ENCODE measurements around the gene GPRC5D. TPM values are rescaled to one million over a fixed set of nuclear protein-coding genes. Genes with fewer than 3 reads are reported as not detected.

Gene GPRC5D
- total RNA-seq, 3 donors from 2014 or later, result not detected

- TF ChIP-seq POLR2A (IDR thresholded peaks at IDR 0.05) (no peak), POLR2AphosphoS5 (IDR thresholded peaks at IDR 0.05) (no peak)
- TF ChIP-seq, protein P1, sequence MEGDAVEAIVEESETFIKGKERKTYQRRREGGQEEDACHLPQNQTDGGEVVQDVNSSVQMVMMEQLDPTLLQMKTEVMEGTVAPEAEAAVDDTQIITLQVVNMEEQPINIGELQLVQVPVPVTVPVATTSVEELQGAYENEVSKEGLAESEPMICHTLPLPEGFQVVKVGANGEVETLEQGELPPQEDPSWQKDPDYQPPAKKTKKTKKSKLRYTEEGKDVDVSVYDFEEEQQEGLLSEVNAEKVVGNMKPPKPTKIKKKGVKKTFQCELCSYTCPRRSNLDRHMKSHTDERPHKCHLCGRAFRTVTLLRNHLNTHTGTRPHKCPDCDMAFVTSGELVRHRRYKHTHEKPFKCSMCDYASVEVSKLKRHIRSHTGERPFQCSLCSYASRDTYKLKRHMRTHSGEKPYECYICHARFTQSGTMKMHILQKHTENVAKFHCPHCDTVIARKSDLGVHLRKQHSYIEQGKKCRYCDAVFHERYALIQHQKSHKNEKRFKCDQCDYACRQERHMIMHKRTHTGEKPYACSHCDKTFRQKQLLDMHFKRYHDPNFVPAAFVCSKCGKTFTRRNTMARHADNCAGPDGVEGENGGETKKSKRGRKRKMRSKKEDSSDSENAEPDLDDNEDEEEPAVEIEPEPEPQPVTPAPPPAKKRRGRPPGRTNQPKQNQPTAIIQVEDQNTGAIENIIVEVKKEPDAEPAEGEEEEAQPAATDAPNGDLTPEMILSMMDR (IDR thresholded peaks at IDR 0.05), result no peak
- no peaks in the 10 kb centered on the region for H3K36me3 ChIP-seq
- H3K27me3 ChIP-seq, result no peaks in the 10 kb centered on the region
- no peak for DNase-seq (ENCODE audit: low spot score in 2 of 2)
- no peaks in the 10 kb centered on the region for H3K9me3 ChIP-seq
- no peak overlapping the region for H3K4me3 ChIP-seq
- no peaks in the 10 kb centered on the region for H3K4me1 ChIP-seq
- H3K27ac ChIP-seq, result no peak overlapping the region
- intact Hi-C loops (cut with DNase I; ENCODE audit: low total_unique reads), result no loop called here
These were observed 27.8 kb downstream of the GPRC5D start for GRCh38 chr12:12924169-12924568.

DNA sequence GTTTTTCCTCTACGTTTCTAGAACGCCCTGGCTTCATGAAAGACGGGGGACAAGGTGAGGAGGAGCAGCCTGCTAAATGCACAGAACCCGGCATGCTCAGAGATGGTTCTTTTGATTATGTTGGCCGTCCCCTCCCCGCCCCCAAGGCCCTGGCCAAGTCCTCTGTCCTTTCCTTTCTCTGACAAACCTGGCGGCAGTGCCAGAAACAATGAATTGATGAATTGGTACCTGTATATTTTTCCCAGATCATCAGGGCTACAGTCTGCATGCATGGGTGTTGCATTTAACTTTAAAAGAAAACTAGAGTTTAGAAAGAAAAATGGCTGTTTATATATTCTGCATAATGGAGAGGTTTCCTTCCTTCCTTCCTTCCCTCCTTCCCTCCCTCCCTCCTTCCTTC is 29.0 kb downstream of the GPRC5D start:
- TF ChIP-seq POLR2A (IDR thresholded peaks at IDR 0.05), result no peak
- TF ChIP-seq POLR2AphosphoS5 (IDR thresholded peaks at IDR 0.05), result no peak
- TF ChIP-seq, protein P1 (IDR thresholded peaks at IDR 0.05), result no peak
- Histone ChIP-seq H3K36me3 (no peaks in the 10 kb centered on the region), H3K27ac (no peak overlapping the region), H3K9me3 (no peaks in the 10 kb centered on the region), H3K4me3 (no peak overlapping the region), H3K27me3 (no peaks in the 10 kb centered on the region), H3K4me1 (no peaks in the 10 kb centered on the region)
- intact Hi-C loops (cut with DNase I; ENCODE audit: low total_unique reads), result no loop called here
- no peak for DNase-seq (ENCODE audit: low spot score in 2 of 2)

- Histone ChIP-seq H3K9me3 (no peaks in the 10 kb centered on the region), H3K36me3 (no peaks in the 10 kb centered on the region), H3K27ac (no peak overlapping the region), H3K4me1 (no peaks in the 10 kb centered on the region), H3K27me3 (no peaks in the 10 kb centered on the region), H3K4me3 (no peak overlapping the region)
- TF ChIP-seq POLR2AphosphoS5 (IDR thresholded peaks at IDR 0.05), result peak in 1 of 3 donors; percentile 37
- TF ChIP-seq, protein P1 (IDR thresholded peaks at IDR 0.05), result no peak
- intact Hi-C loops (cut with DNase I; ENCODE audit: low total_unique reads), result no loop called here
- no peak for DNase-seq (ENCODE audit: low spot score in 2 of 2)
These were observed 29.8 kb downstream of the GPRC5D start for GRCh38 chr12:12922191-12922616.

DNA sequence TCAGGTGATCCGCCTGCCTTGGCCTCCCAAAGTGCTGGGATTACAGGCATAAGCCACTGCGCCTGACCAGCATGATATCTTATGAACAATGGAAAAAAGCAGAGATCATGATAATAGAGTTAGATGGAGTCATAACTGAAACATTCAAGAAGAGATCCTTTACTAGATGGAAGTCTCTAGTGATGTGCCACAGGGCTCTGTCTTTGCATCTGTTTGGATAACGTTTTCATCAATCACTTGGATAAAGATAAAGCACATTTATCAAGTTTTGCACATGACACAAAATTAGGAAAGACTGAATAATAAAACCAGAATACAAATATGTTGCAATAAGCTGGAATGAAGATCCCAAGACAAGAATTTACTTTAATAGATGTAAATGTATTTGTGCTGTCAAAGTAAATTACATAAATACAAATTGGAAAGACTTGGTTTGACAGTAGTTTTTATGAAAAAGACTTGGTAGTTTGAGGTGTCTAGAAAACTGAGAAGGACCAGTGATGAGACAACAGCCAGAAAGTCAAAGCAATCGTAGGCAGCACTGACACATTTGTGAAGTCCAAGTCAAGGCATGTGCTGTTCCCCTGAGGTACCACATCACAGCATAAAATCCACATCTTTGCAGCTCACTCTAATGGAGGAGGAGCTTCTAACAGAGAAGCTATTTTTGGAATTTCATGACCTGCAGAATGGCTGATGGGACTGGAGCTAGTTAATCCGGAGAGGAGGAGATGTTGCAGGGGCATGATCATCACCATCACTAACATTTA is 32.1 kb downstream of the GPRC5D start:
- Histone ChIP-seq H3K9me3 (no peaks in the 10 kb centered on the region), H3K4me1 (no peaks in the 10 kb centered on the region), H3K4me3 (no peak overlapping the region), H3K27ac (no peak overlapping the region), H3K36me3 (no peaks in the 10 kb centered on the region), H3K27me3 (no peaks in the 10 kb centered on the region)
- no peak for DNase-seq (ENCODE audit: low spot score in 2 of 2)
- TF ChIP-seq POLR2A (IDR thresholded peaks at IDR 0.05) (no peak), POLR2AphosphoS5 (IDR thresholded peaks at IDR 0.05) (no peak)
- TF ChIP-seq, protein P1 (IDR thresholded peaks at IDR 0.05), result no peak
- intact Hi-C loops (cut with DNase I; ENCODE audit: low total_unique reads), result loop anchor here (5.0 kb wide), 1 partner anchor 307 kb away; no protein-coding TSS in a partner anchor

DNA sequence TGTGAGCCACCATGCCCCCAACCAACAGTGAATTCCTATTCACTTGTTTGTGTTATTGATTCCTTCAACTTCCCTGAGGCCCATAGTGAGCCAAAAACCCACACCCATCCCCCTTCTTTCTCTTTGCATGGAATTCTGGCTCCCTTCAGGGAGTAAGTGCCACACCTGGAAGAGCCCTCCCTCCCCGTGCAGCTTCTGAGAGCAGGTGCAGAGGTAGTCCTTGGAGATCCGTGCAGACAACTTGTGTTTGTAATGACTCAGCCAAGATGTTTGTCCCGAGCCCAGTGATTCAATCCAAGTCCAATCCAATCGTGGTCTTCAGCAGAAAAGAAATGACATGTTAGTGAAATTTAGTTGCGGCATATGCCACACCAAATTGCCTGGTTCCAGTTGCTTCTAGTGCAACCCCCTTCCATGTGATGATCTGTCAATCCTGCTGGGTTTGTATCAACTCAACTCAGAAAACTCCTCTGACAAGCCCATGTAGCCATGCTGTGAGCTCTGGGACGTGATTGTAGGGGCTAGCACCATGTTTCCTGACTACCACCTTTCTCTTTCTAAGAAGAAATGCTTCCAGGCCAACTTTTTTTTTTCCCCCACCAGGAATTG is 33.1 kb downstream of the GPRC5D start:
- Histone ChIP-seq H3K9me3 (no peaks in the 10 kb centered on the region), H3K4me1 (no peaks in the 10 kb centered on the region), H3K27me3 (no peaks in the 10 kb centered on the region), H3K27ac (no peak overlapping the region), H3K4me3 (no peak overlapping the region), H3K36me3 (no peaks in the 10 kb centered on the region)
- DNase-seq (ENCODE audit: low spot score in 2 of 2), result no peak
- intact Hi-C loops (cut with DNase I; ENCODE audit: low total_unique reads), result loop anchor here (5.0 kb wide), 1 partner anchor 308 kb away; no protein-coding TSS in a partner anchor
- TF ChIP-seq, protein P1 (IDR thresholded peaks at IDR 0.05), result no peak
- TF ChIP-seq POLR2AphosphoS5 (IDR thresholded peaks at IDR 0.05) (no peak), POLR2A (IDR thresholded peaks at IDR 0.05) (no peak)
